ENCODE results near the gene ASB16. TPM values are rescaled to one million over a fixed set of nuclear protein-coding genes. Genes with fewer than 3 reads are reported as not detected.
"Not testable (repeated sequence)": the region's sequence is repeated elsewhere in the genome, so short reads cannot be mapped to it uniquely, and the experiment has no call there.

ASB16 gene
- total RNA-seq, 1 donor from 2014 or later, result 0.16 TPM

DNA sequence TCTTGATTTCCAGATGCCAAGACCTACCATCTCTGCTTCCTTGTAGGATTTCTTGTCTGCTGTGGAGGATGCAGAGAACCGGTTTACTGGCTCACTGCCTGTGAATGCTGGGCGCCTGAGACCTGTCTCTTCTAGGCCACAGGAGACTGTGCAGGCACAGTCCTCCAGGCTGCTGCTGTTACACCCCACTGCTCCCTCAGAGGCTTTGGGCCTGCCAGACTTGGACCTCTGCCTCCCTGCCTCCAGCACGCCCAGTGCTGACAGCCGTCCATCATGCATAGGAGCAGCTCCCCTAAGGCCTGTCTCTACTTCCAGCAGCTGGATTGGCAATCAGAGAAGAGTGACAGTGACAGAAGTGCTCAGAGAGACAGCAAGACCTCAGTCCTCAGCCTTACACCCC, 22.7 kb upstream of the ASB16 start:
- Mint-ChIP-seq H3K27ac (no peak overlapping the region), H3K36me3 (no peaks in the 10 kb centered on the region), H3K9me3 (no peaks in the 10 kb centered on the region), H3K27me3 (ENCODE audit: low read depth) (no peaks in the 10 kb centered on the region), H3K4me1 (no peaks in the 10 kb centered on the region), H3K4me3 (no peak overlapping the region)
- TF ChIP-seq CTCF (IDR thresholded peaks at IDR 0.05; ENCODE audit: unreplicated experiment), result no peak
- DNase-seq (ENCODE audit: low spot score in 2 of 2, unreplicated experiment in 2 of 2), result no peak

DNA sequence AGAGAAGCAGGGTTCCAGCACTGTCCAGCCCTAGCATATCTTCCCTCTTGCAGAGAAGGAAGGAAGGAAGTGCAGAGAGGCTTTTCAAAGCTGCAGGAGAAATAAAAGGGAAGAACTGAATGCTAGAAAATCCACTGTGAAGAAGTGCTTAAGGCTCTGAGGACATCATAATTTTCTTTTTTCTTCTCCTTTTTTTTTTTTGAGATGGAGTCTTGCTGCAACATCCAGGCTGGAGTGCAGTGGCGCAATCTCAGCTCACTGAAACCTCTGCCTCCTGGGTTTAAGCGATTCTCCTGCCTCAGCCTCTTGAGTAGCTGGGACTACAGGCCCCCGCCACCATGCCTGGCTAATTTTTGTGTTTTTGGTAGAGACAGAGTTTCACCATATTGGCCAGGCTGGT, 21.4 kb upstream of the ASB16 start:
- not testable (repeated sequence) for H3K27ac Mint-ChIP-seq; H3K4me1 Mint-ChIP-seq; H3K4me3 Mint-ChIP-seq; H3K36me3 Mint-ChIP-seq; DNase-seq (ENCODE audit: low spot score in 2 of 2, unreplicated experiment in 2 of 2); H3K27me3 Mint-ChIP-seq (ENCODE audit: low read depth); H3K9me3 Mint-ChIP-seq

GRCh38 chr17:44149750-44150329, 20.7 kb upstream of the ASB16 start:
- no peaks in the 10 kb centered on the region for H3K36me3 Mint-ChIP-seq
- H3K4me3 Mint-ChIP-seq, result no peak overlapping the region
- H3K4me1 Mint-ChIP-seq, result no peaks in the 10 kb centered on the region
- no peak for TF ChIP-seq CTCF (IDR thresholded peaks at IDR 0.05; ENCODE audit: unreplicated experiment)
- no peaks in the 10 kb centered on the region for H3K27me3 Mint-ChIP-seq (ENCODE audit: low read depth)
- no peaks in the 10 kb centered on the region for H3K9me3 Mint-ChIP-seq
- H3K27ac Mint-ChIP-seq, result no peak overlapping the region
- no peak for DNase-seq (ENCODE audit: low spot score in 2 of 2, unreplicated experiment in 2 of 2)

- no peak overlapping the region for H3K4me3 Mint-ChIP-seq
- no peaks in the 10 kb centered on the region for H3K27me3 Mint-ChIP-seq (ENCODE audit: low read depth)
- H3K36me3 Mint-ChIP-seq, result no peaks in the 10 kb centered on the region
- no peak for DNase-seq (ENCODE audit: low spot score in 2 of 2, unreplicated experiment in 2 of 2)
- H3K4me1 Mint-ChIP-seq, result no peaks in the 10 kb centered on the region
- no peak overlapping the region for H3K27ac Mint-ChIP-seq
- no peak for TF ChIP-seq CTCF (IDR thresholded peaks at IDR 0.05; ENCODE audit: unreplicated experiment)
- H3K9me3 Mint-ChIP-seq, result no peaks in the 10 kb centered on the region
Observed at GRCh38 chr17:44152875-44153274, 17.6 kb upstream of the ASB16 start.

DNA sequence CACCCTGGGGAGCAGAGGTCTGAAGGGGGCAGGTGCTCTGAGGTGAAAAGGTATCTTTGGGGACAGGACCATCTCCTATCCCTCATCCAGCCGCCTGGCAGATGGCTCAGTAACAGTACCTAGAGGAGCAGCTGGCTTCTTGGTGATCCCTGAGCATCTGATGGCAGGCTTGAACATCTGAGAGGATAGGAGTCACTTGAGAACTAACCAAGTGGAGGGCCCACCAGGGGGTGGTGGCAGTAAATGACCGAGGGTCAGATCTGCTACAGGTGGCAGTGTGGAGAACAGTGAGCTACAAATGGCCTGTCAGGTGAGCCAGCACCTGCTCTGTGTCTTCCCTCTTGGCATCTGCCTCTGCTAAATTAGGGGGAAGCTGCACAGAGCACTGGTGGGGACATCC, 15.0 kb upstream of the ASB16 start:
- H3K36me3 Mint-ChIP-seq, result peaks cover 2% of the 10 kb centered on the region
- no peak for TF ChIP-seq CTCF (IDR thresholded peaks at IDR 0.05; ENCODE audit: unreplicated experiment)
- no peaks in the 10 kb centered on the region for H3K9me3 Mint-ChIP-seq
- H3K27ac Mint-ChIP-seq, result no peak overlapping the region
- H3K4me1 Mint-ChIP-seq, result peaks cover 6% of the 10 kb centered on the region
- no peaks in the 10 kb centered on the region for H3K27me3 Mint-ChIP-seq (ENCODE audit: low read depth)
- H3K4me3 Mint-ChIP-seq, result no peak overlapping the region
- DNase-seq (ENCODE audit: low spot score in 2 of 2, unreplicated experiment in 2 of 2), result no peak

DNA sequence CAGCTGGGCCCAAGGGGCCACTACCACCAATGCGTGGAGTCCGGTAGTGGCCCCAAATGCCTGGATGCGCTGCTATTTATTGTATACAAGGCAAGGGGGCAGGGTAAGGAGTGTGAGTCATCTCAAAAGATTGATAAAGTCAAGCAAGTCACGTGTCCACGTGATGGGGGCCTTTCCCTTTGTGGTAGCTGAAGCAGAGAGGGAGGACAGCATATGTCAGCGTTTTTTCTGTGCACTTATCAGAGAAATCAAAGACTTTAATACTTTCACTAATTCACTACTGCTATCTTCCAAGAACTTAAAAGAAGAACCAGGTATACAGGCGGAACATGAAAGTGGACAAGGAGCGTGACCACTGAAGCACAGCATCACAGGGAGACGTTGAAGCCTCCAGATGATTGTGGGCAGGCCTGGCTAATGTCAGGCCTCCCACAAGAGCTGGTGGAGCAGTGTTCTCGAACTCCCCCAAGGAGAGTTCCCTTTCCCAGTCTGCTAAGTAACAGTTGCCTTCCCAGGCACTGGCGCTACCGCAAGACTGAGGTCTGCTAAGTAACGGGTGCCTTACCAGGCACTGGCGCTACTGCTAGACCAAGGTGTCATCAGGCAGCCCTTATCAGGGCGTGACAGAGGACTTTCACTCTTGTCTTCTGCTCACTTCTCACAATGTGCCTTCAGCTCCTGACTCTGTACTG, 10.8 kb upstream of the ASB16 start:
- Mint-ChIP-seq H3K9me3 (no peaks in the 10 kb centered on the region), H3K4me1 (peaks cover 6% of the 10 kb centered on the region), H3K36me3 (peaks cover 6% of the 10 kb centered on the region), H3K4me3 (no peak overlapping the region), H3K27me3 (ENCODE audit: low read depth) (no peaks in the 10 kb centered on the region), H3K27ac (peak overlapping the region; percentile 86)
- no peak for TF ChIP-seq CTCF (IDR thresholded peaks at IDR 0.05; ENCODE audit: unreplicated experiment)
- DNase-seq (ENCODE audit: low spot score in 2 of 2, unreplicated experiment in 2 of 2), result no peak
